ENCODE data around the gene TP53AIP1.

TP53AIP1 gene

GRCh38 chr11:128946648-128947047 lies 4.0 kb upstream of the TP53AIP1 start:
- H3K4me3 ChIP-seq (ENCODE audit: low read depth, low read length), result no peak overlapping the region
- TF ChIP-seq, protein P1, sequence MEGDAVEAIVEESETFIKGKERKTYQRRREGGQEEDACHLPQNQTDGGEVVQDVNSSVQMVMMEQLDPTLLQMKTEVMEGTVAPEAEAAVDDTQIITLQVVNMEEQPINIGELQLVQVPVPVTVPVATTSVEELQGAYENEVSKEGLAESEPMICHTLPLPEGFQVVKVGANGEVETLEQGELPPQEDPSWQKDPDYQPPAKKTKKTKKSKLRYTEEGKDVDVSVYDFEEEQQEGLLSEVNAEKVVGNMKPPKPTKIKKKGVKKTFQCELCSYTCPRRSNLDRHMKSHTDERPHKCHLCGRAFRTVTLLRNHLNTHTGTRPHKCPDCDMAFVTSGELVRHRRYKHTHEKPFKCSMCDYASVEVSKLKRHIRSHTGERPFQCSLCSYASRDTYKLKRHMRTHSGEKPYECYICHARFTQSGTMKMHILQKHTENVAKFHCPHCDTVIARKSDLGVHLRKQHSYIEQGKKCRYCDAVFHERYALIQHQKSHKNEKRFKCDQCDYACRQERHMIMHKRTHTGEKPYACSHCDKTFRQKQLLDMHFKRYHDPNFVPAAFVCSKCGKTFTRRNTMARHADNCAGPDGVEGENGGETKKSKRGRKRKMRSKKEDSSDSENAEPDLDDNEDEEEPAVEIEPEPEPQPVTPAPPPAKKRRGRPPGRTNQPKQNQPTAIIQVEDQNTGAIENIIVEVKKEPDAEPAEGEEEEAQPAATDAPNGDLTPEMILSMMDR (conservative IDR thresholded peaks at IDR 0.05; ENCODE audit: low read depth, low read length), result no peak
- no peak for DNase-seq (ENCODE audit: low read depth)

DNA sequence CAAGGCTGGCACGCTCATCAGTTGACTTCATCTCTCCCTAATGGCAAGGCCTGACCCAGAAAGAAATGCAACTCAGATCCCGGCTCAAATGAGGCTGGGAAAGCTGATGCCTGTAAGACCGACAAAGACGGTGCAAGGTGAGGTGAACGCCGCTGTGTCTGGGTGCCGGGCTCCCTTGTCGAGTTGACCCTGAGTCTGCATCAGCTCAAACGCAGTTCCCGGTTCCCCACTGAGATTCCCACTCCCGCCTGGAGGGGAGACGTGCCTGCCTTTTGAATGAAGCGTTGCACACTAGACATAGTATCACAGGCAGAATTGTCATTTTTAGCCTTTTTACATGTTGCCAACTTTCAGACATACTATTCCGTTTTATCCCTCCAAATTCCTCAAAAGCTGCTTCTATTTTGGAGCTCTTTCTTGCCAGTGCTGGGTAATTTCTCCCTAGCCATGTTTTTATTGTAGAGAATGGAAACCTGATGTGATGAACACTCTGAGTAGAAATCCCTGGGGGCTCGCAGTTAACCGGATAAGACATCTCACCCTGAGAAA lies 831 bp upstream of the TP53AIP1 start:
- TF ChIP-seq, protein P1 (conservative IDR thresholded peaks at IDR 0.05; ENCODE audit: low read depth, low read length), result no peak

GRCh38 chr11:128942272-128942612 lies 429 bp downstream of the TP53AIP1 start:
- no peak overlapping the region for H3K4me3 ChIP-seq (ENCODE audit: low read depth, low read length)
- TF ChIP-seq, protein P1 (conservative IDR thresholded peaks at IDR 0.05; ENCODE audit: low read depth, low read length), result no peak
- no peak for DNase-seq (ENCODE audit: low read depth)

More for the DNA sequence above, 831 bp upstream of the TP53AIP1 start:
- no peak for DNase-seq (ENCODE audit: low read depth)
- no peak overlapping the region for H3K4me3 ChIP-seq (ENCODE audit: low read depth, low read length)

DNA sequence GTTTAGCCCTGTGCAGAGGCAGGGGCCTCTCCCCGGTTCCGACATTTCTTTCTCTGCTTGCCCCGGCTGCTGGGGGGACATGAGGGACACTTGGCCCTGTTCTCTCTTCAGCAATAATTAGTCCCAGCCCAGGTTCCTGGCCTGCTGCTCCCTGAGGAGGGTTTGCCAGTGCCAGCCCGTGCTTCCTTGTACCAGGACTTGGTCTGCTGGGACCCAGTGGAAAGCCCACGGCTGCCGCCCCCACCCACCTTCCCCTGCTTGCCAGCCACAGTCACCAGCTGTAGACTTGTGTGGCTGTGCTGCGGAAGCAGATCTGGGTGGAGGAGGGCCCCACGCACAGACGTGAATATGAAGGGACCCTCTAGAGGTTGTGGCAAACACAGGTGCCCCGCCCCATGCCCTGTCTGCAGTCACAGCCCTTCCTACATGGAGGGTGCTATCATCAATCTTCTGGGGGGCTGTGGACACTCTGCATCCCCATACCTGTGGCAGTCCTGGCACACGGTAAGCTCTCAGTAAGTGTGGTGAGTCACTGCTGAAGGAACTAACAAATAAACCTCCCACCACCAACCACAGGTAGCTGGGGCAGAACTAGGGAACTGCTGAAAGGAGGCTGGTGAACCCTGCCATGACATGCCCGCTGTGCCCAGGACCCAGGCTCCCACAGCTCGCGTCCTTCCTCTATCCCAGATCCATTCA lies 949 bp downstream of the TP53AIP1 start:
- no peak overlapping the region for H3K4me3 ChIP-seq (ENCODE audit: low read depth, low read length)
- TF ChIP-seq, protein P1 (conservative IDR thresholded peaks at IDR 0.05; ENCODE audit: low read depth, low read length), result no peak
- no peak for DNase-seq (ENCODE audit: low read depth)

- DNase-seq (ENCODE audit: low read depth), result no peak
- TF ChIP-seq, protein P1 (conservative IDR thresholded peaks at IDR 0.05; ENCODE audit: low read depth, low read length), result no peak
- H3K4me3 ChIP-seq (ENCODE audit: low read depth, low read length), result no peak overlapping the region
Observed at GRCh38 chr11:128941110-128941509, 1.6 kb downstream of the TP53AIP1 start.

GRCh38 chr11:128940603-128941002 lies 2.1 kb downstream of the TP53AIP1 start:
- TF ChIP-seq, protein P1 (conservative IDR thresholded peaks at IDR 0.05; ENCODE audit: low read depth, low read length), result no peak
- no peak overlapping the region for H3K4me3 ChIP-seq (ENCODE audit: low read depth, low read length)
- DNase-seq (ENCODE audit: low read depth), result no peak

- H3K4me3 ChIP-seq (ENCODE audit: low read depth, low read length), result no peak overlapping the region
- TF ChIP-seq, protein P1 (conservative IDR thresholded peaks at IDR 0.05; ENCODE audit: low read depth, low read length), result no peak
- DNase-seq (ENCODE audit: low read depth), result no peak
Observed at GRCh38 chr11:128940156-128940555, 2.5 kb downstream of the TP53AIP1 start.
